DMS153 treated with DMSO at 0.1 percent for 48 hours (cell line): Measurements from ENCODE around the gene APMAP.
"Not testable (repeated sequence)": the region's sequence is repeated elsewhere in the genome, so short reads cannot be mapped to it uniquely, and the experiment has no call there.

Source experiments
- DNase-seq: peaks from one replicate; lab custom pipeline; 2025; ENCODE audit not compliant: unreplicated experiment; lab: John Stamatoyannopoulos, UW

The APMAP gene

GRCh38 chr20:24934716-24935115 lies 57.8 kb downstream of the APMAP start:
- DNase-seq = no peak

- DNase-seq = no peak
Measured at GRCh38 chr20:24934101-24934661, 58.4 kb downstream of the APMAP start.

- no peak for DNase-seq
Measured at GRCh38 chr20:24933266-24933908, 59.2 kb downstream of the APMAP start.

- DNase-seq = not testable (repeated sequence)
Measured at GRCh38 chr20:24931893-24932292, 60.7 kb downstream of the APMAP start.

- peak; percentile 45 for DNase-seq
Measured at GRCh38 chr20:24930724-24931688, 61.5 kb downstream of the APMAP start.

- peak; percentile 63 for DNase-seq
Measured at GRCh38 chr20:24929867-24930723, 62.5 kb downstream of the APMAP start.

GRCh38 chr20:24929259-24929658 lies 63.3 kb downstream of the APMAP start:
- DNase-seq = not testable (repeated sequence)

GRCh38 chr20:24920706-24921105 lies 71.8 kb downstream of the APMAP start:
- not testable (repeated sequence) for DNase-seq

- not testable (repeated sequence) for DNase-seq
Measured at GRCh38 chr20:24919665-24920064, 72.9 kb downstream of the APMAP start.

GRCh38 chr20:24918579-24919566 lies 73.7 kb downstream of the APMAP start:
- DNase-seq = no peak

GRCh38 chr20:24917797-24918578 lies 74.6 kb downstream of the APMAP start:
- peak; percentile 68 for DNase-seq

- no peak for DNase-seq
Measured at GRCh38 chr20:24917056-24917455, 75.5 kb downstream of the APMAP start.

- no peak for DNase-seq
Measured at GRCh38 chr20:24916412-24916811, 76.1 kb downstream of the APMAP start.

GRCh38 chr20:24915892-24916291 lies 76.7 kb downstream of the APMAP start:
- no peak for DNase-seq

- no peak for DNase-seq
Measured at GRCh38 chr20:24915440-24915839, 77.1 kb downstream of the APMAP start.

GRCh38 chr20:24914388-24915241 lies 77.9 kb downstream of the APMAP start:
- no peak for DNase-seq

- no peak for DNase-seq
Measured at GRCh38 chr20:24913076-24913628, 79.4 kb downstream of the APMAP start.
